ENCODE measurements around the gene MOB2.

The MOB2 gene

DNA sequence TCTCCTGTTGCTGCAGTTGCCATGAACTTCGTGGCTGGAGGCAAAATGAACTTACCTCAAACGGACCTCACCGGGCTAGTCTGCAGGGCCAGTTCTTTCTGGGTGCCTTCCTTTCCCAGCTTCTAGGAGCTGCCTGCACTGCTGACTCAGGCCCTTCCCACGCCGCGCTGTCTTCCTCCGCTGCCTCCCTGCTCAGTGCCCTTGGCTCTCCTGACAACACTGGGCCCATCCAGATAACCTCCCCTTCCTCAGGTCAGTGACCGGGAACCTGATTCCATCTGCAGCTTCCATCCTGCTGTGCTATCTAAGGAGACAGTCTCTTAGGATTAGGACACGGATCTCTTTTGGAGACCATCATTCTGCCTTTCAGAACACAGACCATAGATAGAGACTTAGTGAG lies 19.3 kb downstream of the MOB2 start:
- Histone ChIP-seq H3K36me3 (ENCODE audit: insufficient read depth, low read length) (peaks cover 6% of the 10 kb centered on the region; the same call in 1 of the 2 replicates), H3K4me2 (ENCODE audit: low read depth, low read length, poor library complexity, severe bottlenecking) (no peak overlapping the region), H3K27me3 (ENCODE audit: insufficient read depth, low read length, poor library complexity, severe bottlenecking) (no peaks in the 10 kb centered on the region), H3K79me2 (ENCODE audit: insufficient read depth, low read length) (no peaks in the 10 kb centered on the region), H3K9me3 (ENCODE audit: insufficient read depth, low read depth, low read length) (no peaks in the 10 kb centered on the region), H3K4me1 (ENCODE audit: insufficient read depth, low read length, poor library complexity, severe bottlenecking) (no peaks in the 10 kb centered on the region), H4K20me1 (ENCODE audit: insufficient read depth, low read length, poor library complexity, severe bottlenecking) (no peaks in the 10 kb centered on the region), H2AFZ (ENCODE audit: low read length) (no peak overlapping the region), H3K4me3 (ENCODE audit: low read length, poor library complexity, severe bottlenecking) (no peak overlapping the region), H3K9me2 (replicated peaks; ENCODE audit: low read depth, low read length) (no peaks in the 10 kb centered on the region), H3F3A (ENCODE audit: low read depth) (no peaks in the 10 kb centered on the region), H3K9ac (ENCODE audit: low read depth, low read length, poor library complexity, severe bottlenecking) (no peak overlapping the region)
- TF ChIP-seq, protein P1, sequence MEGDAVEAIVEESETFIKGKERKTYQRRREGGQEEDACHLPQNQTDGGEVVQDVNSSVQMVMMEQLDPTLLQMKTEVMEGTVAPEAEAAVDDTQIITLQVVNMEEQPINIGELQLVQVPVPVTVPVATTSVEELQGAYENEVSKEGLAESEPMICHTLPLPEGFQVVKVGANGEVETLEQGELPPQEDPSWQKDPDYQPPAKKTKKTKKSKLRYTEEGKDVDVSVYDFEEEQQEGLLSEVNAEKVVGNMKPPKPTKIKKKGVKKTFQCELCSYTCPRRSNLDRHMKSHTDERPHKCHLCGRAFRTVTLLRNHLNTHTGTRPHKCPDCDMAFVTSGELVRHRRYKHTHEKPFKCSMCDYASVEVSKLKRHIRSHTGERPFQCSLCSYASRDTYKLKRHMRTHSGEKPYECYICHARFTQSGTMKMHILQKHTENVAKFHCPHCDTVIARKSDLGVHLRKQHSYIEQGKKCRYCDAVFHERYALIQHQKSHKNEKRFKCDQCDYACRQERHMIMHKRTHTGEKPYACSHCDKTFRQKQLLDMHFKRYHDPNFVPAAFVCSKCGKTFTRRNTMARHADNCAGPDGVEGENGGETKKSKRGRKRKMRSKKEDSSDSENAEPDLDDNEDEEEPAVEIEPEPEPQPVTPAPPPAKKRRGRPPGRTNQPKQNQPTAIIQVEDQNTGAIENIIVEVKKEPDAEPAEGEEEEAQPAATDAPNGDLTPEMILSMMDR (conservative IDR thresholded peaks at IDR 0.05; ENCODE audit: low read length): no peak
- no peak for TF ChIP-seq EZH2phosphoT487 (IDR thresholded peaks at IDR 0.05; ENCODE audit: borderline replicate concordance)

- H3F3A ChIP-seq (ENCODE audit: low read depth): no peaks in the 10 kb centered on the region
- peaks cover 6% of the 10 kb centered on the region; the same call in 1 of the 2 replicates for H3K36me3 ChIP-seq (ENCODE audit: insufficient read depth, low read length)
- no peaks in the 10 kb centered on the region for H3K9me2 ChIP-seq (replicated peaks; ENCODE audit: low read depth, low read length)
- no peaks in the 10 kb centered on the region for H3K79me2 ChIP-seq (ENCODE audit: insufficient read depth, low read length)
- no peak overlapping the region for H3K9ac ChIP-seq (ENCODE audit: low read depth, low read length, poor library complexity, severe bottlenecking)
- TF ChIP-seq EZH2phosphoT487 (IDR thresholded peaks at IDR 0.05; ENCODE audit: borderline replicate concordance): no peak
- TF ChIP-seq, protein P1 (conservative IDR thresholded peaks at IDR 0.05; ENCODE audit: low read length): no peak
- H3K9me3 ChIP-seq (ENCODE audit: insufficient read depth, low read depth, low read length): no peaks in the 10 kb centered on the region
- H3K4me2 ChIP-seq (ENCODE audit: low read depth, low read length, poor library complexity, severe bottlenecking): no peak overlapping the region
- H3K4me1 ChIP-seq (ENCODE audit: insufficient read depth, low read length, poor library complexity, severe bottlenecking): no peaks in the 10 kb centered on the region
- no peaks in the 10 kb centered on the region for H3K27me3 ChIP-seq (ENCODE audit: insufficient read depth, low read length, poor library complexity, severe bottlenecking)
- no peak overlapping the region for H2AFZ ChIP-seq (ENCODE audit: low read length)
- no peaks in the 10 kb centered on the region for H4K20me1 ChIP-seq (ENCODE audit: insufficient read depth, low read length, poor library complexity, severe bottlenecking)
- no peak overlapping the region for H3K4me3 ChIP-seq (ENCODE audit: low read length, poor library complexity, severe bottlenecking)
Observed at GRCh38 chr11:1466784-1467183, 19.8 kb downstream of the MOB2 start.

DNA sequence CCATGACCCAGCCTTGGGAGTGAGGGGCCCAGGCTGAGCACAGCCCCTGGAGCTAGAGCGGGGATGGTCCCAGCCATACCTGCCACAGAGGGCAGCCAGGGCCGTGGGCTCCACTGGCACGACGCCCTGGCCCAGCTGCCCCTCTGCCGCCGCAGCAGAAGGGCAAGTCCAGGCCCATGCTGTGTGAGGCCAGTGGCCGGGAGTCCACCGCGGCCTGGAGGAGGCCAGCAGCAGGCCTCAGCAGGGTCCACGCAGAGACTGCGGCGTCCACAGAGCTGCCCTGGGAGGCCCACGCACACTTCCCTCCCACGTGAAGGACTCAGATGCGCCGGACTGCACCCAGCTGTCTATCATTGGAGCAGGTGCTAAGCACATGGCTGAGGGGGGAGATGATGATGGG lies 23.5 kb downstream of the MOB2 start:
- H3K9me2 ChIP-seq (replicated peaks; ENCODE audit: low read depth, low read length): no peaks in the 10 kb centered on the region
- H4K20me1 ChIP-seq (ENCODE audit: insufficient read depth, low read length, poor library complexity, severe bottlenecking): no peaks in the 10 kb centered on the region
- no peaks in the 10 kb centered on the region for H3K9me3 ChIP-seq (ENCODE audit: insufficient read depth, low read depth, low read length)
- no peak overlapping the region for H2AFZ ChIP-seq (ENCODE audit: low read length)
- no peak for TF ChIP-seq EZH2phosphoT487 (IDR thresholded peaks at IDR 0.05; ENCODE audit: borderline replicate concordance)
- TF ChIP-seq, protein P1 (conservative IDR thresholded peaks at IDR 0.05; ENCODE audit: low read length): no peak
- H3K4me3 ChIP-seq (ENCODE audit: low read length, poor library complexity, severe bottlenecking): no peak overlapping the region
- H3K36me3 ChIP-seq (ENCODE audit: insufficient read depth, low read length): no peaks in the 10 kb centered on the region
- H3K79me2 ChIP-seq (ENCODE audit: insufficient read depth, low read length): no peaks in the 10 kb centered on the region
- no peaks in the 10 kb centered on the region for H3K27me3 ChIP-seq (ENCODE audit: insufficient read depth, low read length, poor library complexity, severe bottlenecking)
- no peak overlapping the region for H3K9ac ChIP-seq (ENCODE audit: low read depth, low read length, poor library complexity, severe bottlenecking)
- H3K4me1 ChIP-seq (ENCODE audit: insufficient read depth, low read length, poor library complexity, severe bottlenecking): no peaks in the 10 kb centered on the region
- no peak overlapping the region for H3K4me2 ChIP-seq (ENCODE audit: low read depth, low read length, poor library complexity, severe bottlenecking)
- H3F3A ChIP-seq (ENCODE audit: low read depth): no peaks in the 10 kb centered on the region
